Thymus (tissue), 11 donors: ENCODE results near the gene C17orf75. TPM values are rescaled to one million over a fixed set of nuclear protein-coding genes. Genes with fewer than 3 reads are reported as not detected.
A peak's percentile ranks its signal among the peaks of the same experiment; 100 is the strongest.
"Not testable (repeated sequence)": the region's sequence is repeated elsewhere in the genome, so short reads cannot be mapped to it uniquely, and the experiment has no call there.

Experiments
- DNase-seq, 9 donors: peaks; one replicate each; pipeline ENCODE4 v3.0.0-alpha.2; 2013; ENCODE audit warnings: low spot score in 9 of 9, low read depth in 6 of 9, missing footprints in 1 of 9
- H3K27ac ChIP-seq, 2 donors: one replicate each; pipeline ENCODE4 v1.5.1; 2013; ENCODE audit warnings: control low read depth in 1 of 2, low read depth in 1 of 2, low read length in 1 of 2, mild to moderate bottlenecking in 1 of 2, moderate library complexity in 1 of 2
- H3K27me3 ChIP-seq, 2 donors: one replicate each; pipeline ENCODE4 v1.5.1; 2013; ENCODE audit warnings: low read length in 1 of 2; ENCODE audit not compliant: control insufficient read depth in 2 of 2, insufficient read depth in 1 of 2
- H3K36me3 ChIP-seq, 2 donors: one replicate each; pipeline ENCODE4 v1.5.1; 2013; ENCODE audit warnings: low read length in 1 of 2, mild to moderate bottlenecking in 1 of 2, moderate library complexity in 1 of 2; ENCODE audit not compliant: control insufficient read depth in 2 of 2, insufficient read depth in 2 of 2
- H3K4me1 ChIP-seq, 2 donors: one replicate each; pipeline ENCODE4 v1.5.1; 2013; ENCODE audit warnings: low read length in 2 of 2; ENCODE audit not compliant: control insufficient read depth in 2 of 2, insufficient read depth in 2 of 2
- H3K4me3 ChIP-seq, 2 donors: one replicate each; pipeline ENCODE4 v1.5.1; 2013; ENCODE audit warnings: low read length in 2 of 2, control low read depth in 1 of 2, mild to moderate bottlenecking in 1 of 2
- H3K9me3 ChIP-seq, 2 donors: one replicate each; pipeline ENCODE4 v1.5.1; 2013; ENCODE audit warnings: low read length in 1 of 2, mild to moderate bottlenecking in 1 of 2; ENCODE audit not compliant: control insufficient read depth in 2 of 2, insufficient read depth in 1 of 2
- WGBS: extraction: QIAGEN DNeasy Blood & Tissue Kit; methylation state at CpG from one replicate; pipeline ENCODE4 v1.1.7; 2013; 5-methylcytosine and 5-hydroxymethylcytosine counted together
- polyA plus RNA-seq: library from polyadenylated mRNA; stranded (reverse); fragments of 200-250 nt; gene quantifications from one replicate; pipeline ENCODE4 v1.2.3, GENCODE V29; 2013
- total RNA-seq: library from RNA; stranded (reverse); fragments of 120-200 nt; gene quantifications from one replicate; pipeline ENCODE4 v1.2.4, GENCODE V29; 2013
- donor health status: healthy.

C17orf75 gene
- total and polyA plus RNA-seq, 2 donors, result 21.5 to 30.7 TPM

DNA sequence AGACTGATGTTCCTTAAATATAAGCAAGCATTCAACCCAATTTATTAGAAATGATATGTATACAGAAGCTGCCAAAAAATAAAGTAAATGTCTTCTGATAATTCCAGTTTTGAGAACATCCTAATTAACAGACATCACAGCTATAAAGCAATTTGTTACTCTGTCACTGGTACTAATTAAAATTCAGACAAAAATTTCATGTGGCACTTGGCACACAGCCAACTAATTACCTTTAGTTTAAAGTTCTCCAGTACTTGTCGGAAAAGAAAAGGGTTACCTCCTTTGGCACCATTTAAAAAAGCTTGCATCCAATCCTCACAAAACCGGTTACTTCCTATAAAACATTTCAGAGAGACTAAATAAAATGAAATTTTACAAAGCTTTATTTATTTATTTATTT, 8.8 kb downstream of the C17orf75 start:
- Histone ChIP-seq H3K9me3 (no peaks in the 10 kb centered on the region), H3K36me3 (peaks cover 21 to 36% of the 10 kb centered on the region in 2 donors), H3K27ac (no peak overlapping the region), H3K4me3 (no peak overlapping the region), H3K27me3 (no peaks in the 10 kb centered on the region), H3K4me1 (no peaks in the 10 kb centered on the region)
- DNase-seq, result no peak
- 97% methylated on average over 2 of the region's 2 CpGs for WGBS

DNA sequence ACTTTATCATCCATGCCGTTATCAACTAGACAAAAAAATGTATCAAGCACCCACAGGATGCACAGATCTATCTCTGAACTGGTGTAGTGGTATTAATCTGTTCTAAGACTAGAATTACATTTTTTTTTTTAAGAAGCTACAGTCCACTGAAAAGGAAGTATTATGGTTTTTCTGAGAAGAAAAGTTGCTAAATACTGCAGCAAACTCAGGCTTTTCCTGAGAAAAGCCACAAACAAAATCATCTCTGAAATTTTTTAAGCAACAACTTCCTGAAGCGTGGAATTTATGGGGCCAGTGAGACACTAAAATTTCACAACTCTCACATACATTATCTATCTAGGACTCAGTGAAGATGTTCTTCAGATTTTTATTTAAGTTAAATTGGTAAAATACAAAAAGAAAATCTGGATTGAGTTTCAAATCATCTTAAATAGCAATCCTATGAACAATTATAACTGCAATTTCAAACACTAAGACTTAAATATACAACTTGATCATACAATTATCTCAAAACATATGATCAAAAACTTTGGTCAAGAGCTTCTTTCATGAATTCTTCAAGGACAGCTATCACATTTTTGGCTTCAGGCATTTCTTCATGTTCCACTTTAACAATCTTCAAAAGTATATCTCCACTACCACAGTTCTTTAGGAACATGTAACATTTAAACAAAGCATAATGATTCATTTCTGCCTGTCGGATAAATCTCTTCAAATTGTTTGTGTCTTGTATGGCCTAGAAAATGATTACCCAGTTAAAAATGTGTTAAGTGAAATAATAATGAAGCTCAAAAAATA, 10.5 kb downstream of the C17orf75 start:
- no peaks in the 10 kb centered on the region for H3K9me3 ChIP-seq
- no peaks in the 10 kb centered on the region for H3K27me3 ChIP-seq
- 59% methylated on average over 3 of the region's 3 CpGs for WGBS
- H3K4me3 ChIP-seq, result no peak overlapping the region
- H3K27ac ChIP-seq, result no peak overlapping the region
- H3K36me3 ChIP-seq, result peaks cover 9 to 28% of the 10 kb centered on the region in 2 donors
- DNase-seq, result no peak
- no peaks in the 10 kb centered on the region for H3K4me1 ChIP-seq

DNA sequence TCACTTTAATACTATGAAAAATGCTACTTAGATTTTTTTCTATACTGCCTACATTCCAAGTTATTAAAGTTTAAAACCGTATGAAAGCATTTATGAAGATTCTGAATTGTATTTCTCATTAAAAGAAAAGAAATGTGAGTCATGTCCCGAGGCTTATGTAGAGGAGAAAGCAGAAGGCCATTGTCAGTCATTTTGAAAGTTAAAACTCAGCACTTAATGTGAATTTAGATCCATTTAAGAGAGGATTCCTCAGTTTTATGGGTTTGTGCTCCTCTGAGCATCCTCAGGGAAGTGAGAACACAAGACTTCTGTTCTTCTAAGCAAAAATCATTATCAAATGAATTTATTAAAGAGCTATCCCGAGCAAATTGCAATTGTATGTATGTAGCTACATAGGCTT, 11.8 kb downstream of the C17orf75 start:
- Histone ChIP-seq H3K27me3 (no peaks in the 10 kb centered on the region), H3K4me3 (no peak overlapping the region), H3K27ac (no peak overlapping the region), H3K9me3 (no peaks in the 10 kb centered on the region), H3K36me3 (peaks cover 9 to 19% of the 10 kb centered on the region in 2 donors), H3K4me1 (no peaks in the 10 kb centered on the region)
- WGBS, result 93% methylated on average over 3 of the region's 3 CpGs
- no peak for DNase-seq

DNA sequence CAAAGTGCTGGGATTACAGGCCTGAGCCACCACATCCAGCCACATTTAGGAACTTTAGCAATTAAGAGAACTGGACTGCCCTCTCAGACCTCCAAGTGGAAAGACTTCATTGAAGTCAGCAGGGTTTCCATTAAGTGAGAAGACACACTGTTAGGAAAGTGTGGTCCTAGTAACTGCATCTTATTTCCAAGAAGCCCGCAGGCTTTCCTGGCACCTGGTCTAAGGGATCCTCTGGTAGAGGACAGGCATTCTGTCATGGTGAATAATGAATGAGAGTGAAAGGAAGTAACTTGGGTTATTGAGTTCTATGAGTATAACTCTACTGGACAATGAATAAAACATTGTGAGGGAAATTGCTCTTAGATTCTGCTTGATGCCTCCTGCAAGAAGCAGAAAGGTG, 14.1 kb downstream of the C17orf75 start:
- Histone ChIP-seq H3K27me3 (no peaks in the 10 kb centered on the region), H3K36me3 (peaks cover 0 to 9% of the 10 kb centered on the region in 2 donors), H3K4me1 (no peaks in the 10 kb centered on the region), H3K27ac (no peak overlapping the region), H3K4me3 (no peak overlapping the region), H3K9me3 (no peaks in the 10 kb centered on the region)
- 95% methylated on average over 1 of the region's 1 CpG for WGBS
- no peak for DNase-seq

DNA sequence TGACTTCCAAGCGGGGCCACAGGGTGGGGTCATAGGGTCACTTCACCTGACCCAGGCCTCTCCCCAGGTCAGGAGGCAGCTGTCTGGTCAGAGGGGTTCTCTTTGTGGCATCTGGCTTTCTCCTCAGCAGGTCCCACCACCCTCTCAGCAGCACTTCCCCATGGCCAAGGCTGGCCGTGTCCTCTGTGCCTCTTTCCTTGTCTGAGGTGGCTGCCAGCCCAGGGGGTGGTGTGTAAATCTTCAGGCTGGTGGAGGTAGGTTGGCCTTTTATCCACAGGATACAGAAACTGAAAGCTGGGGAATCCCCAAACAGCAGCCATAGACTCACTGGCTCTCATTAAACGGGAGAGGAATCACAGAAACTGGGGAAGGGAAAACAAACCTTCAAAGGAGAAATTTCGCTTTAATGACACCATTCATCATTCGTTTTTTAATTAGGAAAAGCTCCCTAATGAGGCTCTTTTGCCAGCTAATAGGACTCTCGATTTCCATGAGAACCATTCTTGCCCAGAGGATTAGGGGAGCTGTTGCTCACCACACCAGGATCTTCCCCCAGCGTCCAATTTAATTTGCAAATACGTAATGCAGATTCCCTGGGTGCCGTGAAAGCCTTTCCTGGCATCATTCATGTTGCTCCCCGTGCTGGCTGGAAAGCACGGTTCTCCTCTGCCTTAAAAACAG, 18.0 kb downstream of the C17orf75 start:
- Histone ChIP-seq H3K27ac (no peak overlapping the region), H3K4me1 (no peaks in the 10 kb centered on the region), H3K4me3 (no peak overlapping the region), H3K9me3 (no peaks in the 10 kb centered on the region), H3K27me3 (no peaks in the 10 kb centered on the region), H3K36me3 (no peaks in the 10 kb centered on the region)
- 68% methylated on average over 11 of the region's 11 CpGs for WGBS
- DNase-seq, result peak in 1 of 9 donors; percentile 18

DNA sequence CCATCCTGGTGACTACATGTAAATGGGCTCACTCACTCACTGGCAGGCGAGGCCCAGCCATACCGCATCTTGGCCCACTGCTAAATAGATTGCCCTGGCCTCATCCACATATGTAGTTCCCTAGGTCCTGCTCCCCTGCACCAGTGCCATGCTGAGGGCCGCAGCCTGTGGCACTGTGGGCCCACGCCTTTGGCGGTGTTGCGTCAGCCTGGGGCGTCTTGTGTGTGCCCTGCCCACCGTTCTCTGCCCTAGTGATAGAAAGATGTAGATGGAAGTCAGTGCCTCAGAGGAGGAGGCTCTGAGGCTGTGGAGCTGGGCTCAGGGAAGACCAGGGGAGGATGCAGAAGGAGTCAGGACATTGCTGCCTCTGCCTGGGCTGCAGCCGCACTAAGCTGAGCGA, 18.9 kb downstream of the C17orf75 start:
- Histone ChIP-seq H3K9me3 (no peaks in the 10 kb centered on the region), H3K4me3 (no peak overlapping the region), H3K27ac (no peak overlapping the region), H3K36me3 (no peaks in the 10 kb centered on the region), H3K4me1 (no peaks in the 10 kb centered on the region), H3K27me3 (no peaks in the 10 kb centered on the region)
- WGBS, result 97% methylated on average over 10 of the region's 10 CpGs
- no peak for DNase-seq

DNA sequence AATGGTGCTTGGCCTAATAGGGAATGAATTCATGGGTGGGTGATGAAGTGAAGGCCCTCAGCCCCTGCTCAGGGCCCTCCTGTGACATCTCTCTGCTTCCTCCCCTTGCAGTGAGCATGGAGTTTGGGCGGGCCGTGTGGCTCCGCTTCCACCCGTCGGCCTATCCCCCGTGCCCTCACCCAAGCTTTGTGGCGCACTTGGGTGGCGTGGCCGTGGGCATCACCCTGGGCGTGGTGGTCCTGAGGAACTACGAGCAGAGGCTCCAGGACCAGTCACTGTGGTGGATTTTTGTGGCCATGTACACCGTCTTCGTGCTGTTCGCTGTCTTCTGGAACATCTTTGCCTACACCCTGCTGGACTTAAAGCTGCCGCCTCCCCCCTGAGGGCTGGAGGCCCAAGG, 21.1 kb downstream of the C17orf75 start:
- H3K4me3 ChIP-seq, result no peak overlapping the region
- no peaks in the 10 kb centered on the region for H3K4me1 ChIP-seq
- H3K27ac ChIP-seq, result no peak overlapping the region
- H3K9me3 ChIP-seq, result no peaks in the 10 kb centered on the region
- H3K27me3 ChIP-seq, result no peaks in the 10 kb centered on the region
- WGBS, result 98% methylated on average over 15 of the region's 15 CpGs
- no peaks in the 10 kb centered on the region for H3K36me3 ChIP-seq
- no peak for DNase-seq

DNA sequence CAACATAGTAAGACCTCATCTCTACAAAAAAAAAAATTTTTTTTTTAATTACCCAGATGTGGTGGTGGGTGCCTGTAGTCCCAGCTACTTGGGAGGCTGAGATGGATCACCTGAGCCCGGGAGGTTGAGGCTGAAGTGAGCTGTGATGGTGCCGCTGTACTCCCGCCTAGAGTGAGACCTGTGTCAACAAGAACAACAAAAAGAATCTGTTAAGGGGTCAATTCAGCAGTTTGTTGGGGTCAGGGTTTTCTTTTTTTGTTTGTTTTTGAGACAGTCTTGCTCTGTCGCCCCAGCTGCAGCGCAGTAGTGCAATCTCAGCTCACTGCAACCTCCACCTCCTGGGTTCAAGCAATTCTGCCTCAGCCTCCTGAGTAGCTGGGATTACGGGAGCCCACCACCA, 21.9 kb downstream of the C17orf75 start:
- not testable (repeated sequence) for H3K9me3 ChIP-seq, H3K36me3 ChIP-seq, DNase-seq, H3K4me1 ChIP-seq, H3K27ac ChIP-seq, H3K4me3 ChIP-seq, H3K27me3 ChIP-seq
- WGBS, result 97% methylated on average over 6 of the region's 6 CpGs

DNA sequence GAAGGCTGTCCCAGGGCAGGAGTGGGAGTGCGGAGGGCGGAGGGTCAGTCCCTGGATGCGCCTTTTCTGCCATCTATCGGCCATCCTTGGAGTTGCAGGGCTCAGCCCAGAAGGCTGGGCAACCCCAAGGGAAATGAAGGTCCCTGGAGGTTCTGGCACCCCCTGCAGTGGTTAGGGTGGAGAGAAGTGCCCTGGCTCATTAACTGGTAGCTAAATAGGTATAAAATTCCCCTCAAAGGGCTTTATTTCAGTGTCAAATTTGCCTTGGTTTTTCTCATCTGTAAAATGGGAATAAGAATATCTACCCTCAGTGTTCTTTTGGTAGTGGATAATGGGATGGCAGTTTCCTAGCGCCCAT, 22.4 kb downstream of the C17orf75 start:
- DNase-seq, result peak in 7 of 9 donors; percentile 36 to 70 (median 49)
- Histone ChIP-seq H3K4me1 (no peaks in the 10 kb centered on the region), H3K9me3 (no peaks in the 10 kb centered on the region), H3K36me3 (no peaks in the 10 kb centered on the region), H3K27me3 (no peaks in the 10 kb centered on the region), H3K27ac (no peak overlapping the region), H3K4me3 (no peak overlapping the region)
- WGBS, result 23% methylated on average over 5 of the region's 5 CpGs
